Measurements from ENCODE around the gene ZNF573.
"Not testable (repeated sequence)": the region's sequence is repeated elsewhere in the genome, so short reads cannot be mapped to it uniquely, and the experiment has no call there.

The ZNF573 gene

GRCh38 chr19:37779127-37780005 lies at the start of gene ZNF573:
Gene ZNF573, minus strand, starts transcription at chr19:37779586. Its CDS starts 5,857 bp downstream, at chr19:37773729.
- DNase-seq (ENCODE audit: low spot score): peak; percentile 79

GRCh38 chr19:37817180-37817981 lies 38.0 kb upstream of the ZNF573 start:
- DNase-seq (ENCODE audit: low spot score): peak; percentile 11

DNA sequence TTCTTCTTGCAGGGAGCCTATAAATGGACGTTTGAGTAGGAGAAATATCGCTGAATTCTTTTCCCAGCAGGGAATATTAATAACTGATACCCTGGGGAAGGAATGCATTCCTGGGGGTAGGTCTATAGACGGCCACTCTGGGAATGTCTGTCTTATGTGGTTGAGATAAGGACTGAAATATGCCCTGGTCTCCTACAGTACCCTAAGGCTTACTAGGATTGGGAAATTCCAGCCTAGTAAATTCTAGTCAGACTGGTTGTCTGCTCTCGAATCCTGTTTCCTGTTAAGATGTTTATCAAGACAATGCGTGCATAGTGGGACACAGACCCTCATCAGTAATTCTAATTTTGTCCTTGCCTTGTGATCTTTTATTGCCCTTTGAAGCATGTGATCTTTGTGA lies 36.2 kb upstream of the ZNF573 start:
- not testable (repeated sequence) for DNase-seq (ENCODE audit: low spot score)

DNA sequence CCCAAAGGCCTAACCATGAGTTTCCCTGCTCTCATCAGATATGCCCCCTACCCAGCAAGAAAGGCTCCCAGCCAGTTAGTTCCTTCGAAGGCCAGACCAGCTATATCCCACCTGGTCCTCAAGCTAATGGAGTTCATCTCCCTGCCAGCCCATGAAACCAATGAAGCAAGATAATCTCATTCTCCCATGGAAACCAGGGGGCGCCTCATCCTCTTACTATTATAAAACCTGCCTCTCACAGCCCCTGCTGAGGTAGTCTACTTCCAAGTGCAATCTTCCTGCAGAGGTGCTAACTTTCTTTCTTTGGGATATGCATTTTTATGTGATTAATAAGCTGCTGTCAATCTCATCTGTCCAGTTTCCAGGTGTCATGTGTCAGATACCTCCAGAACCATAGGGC lies 34.0 kb upstream of the ZNF573 start:
- no peak for DNase-seq (ENCODE audit: low spot score)

DNA sequence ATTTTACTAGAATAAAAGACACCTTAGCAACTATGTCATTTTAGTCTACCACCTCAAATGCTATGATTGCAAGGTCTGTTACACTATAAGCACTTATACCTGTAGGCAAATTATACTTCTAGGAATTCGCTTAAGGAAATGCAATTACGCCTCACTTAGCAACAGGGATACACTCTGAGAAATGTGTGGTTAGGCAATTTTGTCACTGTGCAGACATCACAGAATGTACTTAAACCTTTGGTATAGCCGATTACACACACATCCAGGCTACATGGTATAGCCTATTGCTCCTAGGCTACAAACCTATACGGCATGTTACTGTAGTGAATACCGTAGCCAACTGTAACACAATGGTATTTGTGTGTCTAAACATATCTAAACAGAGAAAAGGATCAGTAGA lies 30.0 kb upstream of the ZNF573 start:
- DNase-seq (ENCODE audit: low spot score): no peak

GRCh38 chr19:37803249-37803840 lies 24.0 kb upstream of the ZNF573 start:
- DNase-seq (ENCODE audit: low spot score): no peak

GRCh38 chr19:37790244-37790925 lies 11.0 kb upstream of the ZNF573 start:
- no peak for DNase-seq (ENCODE audit: low spot score)

DNA sequence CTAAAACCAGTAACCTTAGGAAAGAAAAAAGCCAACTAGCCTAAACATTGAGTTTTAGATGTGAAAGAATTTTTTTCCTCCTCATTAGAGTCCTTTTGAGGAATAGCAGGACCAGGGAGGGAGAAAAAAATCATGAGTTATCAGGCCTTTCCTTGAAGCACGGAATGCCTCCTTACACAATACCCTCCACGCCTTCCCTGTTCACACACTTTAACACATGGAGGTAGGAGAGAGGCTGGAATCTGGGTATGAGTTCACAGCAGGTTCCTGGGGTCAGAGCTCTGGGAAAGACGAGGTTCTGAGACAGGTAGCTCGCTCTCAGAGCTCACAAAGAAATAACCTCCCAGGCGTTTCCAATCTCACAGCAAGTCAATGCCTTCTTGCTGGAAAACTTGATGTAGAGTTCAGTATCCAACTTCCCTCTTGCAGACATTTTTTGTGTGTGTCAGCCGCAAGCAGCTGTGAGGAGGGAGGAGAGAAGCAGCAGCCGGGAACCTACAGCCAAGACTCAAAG lies 716 bp downstream of the ZNF573 start:
- DNase-seq (ENCODE audit: low spot score): no peak

GRCh38 chr19:37770985-37771384 lies 8.4 kb downstream of the ZNF573 start:
- no peak for DNase-seq (ENCODE audit: low spot score)

DNA sequence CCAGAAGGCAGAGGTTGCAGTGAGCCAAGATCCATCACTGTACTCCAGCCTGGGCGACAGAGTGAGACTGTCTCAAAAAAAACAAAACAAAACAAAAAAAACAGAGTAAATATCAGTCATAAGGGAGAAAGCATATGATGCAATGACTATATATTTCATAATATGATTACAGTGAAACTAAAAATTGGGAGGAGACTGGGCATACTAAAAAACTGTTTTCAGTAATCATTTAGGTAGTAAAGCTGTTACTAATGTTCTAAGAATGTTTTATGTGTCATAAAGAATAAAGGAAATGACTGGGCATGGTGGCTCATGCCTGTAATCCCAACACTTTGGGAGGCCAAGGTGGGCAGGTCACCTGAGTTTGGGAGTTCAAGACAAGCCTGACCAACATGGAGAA lies 15.9 kb downstream of the ZNF573 start:
- no peak for DNase-seq (ENCODE audit: low spot score)

DNA sequence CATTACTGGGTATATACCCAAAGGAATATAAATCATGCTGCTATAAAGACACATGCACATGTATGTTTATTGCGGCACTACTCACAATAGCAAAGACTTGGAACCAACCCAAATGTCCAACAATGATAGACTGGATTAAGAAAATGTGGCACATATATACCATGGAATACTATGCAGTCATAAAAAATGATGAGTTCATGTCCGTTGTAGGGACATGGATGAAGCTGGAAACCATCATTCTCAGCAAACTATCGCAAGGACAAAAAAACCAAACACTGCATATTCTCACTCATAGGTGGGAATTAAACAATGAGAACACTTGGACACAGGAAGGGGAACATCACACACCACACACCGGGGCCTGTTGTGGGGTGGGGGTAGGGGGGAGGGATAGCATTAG lies 21.7 kb downstream of the ZNF573 start:
- DNase-seq (ENCODE audit: low spot score): not testable (repeated sequence)

DNA sequence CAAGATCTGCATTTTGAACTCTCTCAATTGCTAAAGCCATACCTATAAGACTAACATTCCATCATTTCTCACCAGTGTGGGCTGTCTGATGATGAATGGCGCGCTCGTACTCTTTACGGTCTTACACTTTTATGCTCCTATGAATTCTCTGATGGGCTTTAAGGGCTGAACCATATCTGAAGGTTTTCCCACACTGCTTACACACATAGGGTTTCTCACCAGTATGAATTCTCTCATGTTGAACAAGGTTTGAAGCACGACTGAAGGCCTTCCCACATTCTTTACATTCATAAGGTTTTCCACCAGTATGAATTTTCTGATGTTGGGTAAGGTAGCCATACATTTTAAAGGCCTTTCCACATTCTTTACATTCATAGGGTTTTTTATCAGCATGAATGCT lies 41.0 kb downstream of the ZNF573 start:
- DNase-seq (ENCODE audit: low spot score): no peak

DNA sequence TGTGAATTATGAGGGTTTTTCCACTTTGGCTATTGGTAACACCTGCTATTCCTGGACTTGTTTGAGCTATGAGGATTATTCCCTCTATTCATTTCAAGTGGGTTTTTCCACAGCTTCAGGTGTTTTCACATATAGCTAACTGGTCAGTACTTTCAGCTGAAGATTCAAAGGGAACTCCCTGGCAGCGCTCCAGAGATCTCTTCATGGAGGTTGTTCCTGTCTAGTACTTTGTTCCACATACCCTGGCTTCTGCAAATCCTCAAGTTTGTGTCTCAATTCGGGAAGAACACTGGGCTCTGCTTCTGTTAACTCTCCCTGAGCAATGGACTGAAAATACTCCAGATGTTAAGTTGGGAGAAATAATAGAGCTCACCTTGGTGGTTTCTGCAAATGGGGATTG lies 54.2 kb downstream of the ZNF573 start:
- DNase-seq (ENCODE audit: low spot score): no peak

- DNase-seq (ENCODE audit: low spot score): no peak
These were observed 59.5 kb downstream of the ZNF573 start for GRCh38 chr19:37719927-37720265.

DNA sequence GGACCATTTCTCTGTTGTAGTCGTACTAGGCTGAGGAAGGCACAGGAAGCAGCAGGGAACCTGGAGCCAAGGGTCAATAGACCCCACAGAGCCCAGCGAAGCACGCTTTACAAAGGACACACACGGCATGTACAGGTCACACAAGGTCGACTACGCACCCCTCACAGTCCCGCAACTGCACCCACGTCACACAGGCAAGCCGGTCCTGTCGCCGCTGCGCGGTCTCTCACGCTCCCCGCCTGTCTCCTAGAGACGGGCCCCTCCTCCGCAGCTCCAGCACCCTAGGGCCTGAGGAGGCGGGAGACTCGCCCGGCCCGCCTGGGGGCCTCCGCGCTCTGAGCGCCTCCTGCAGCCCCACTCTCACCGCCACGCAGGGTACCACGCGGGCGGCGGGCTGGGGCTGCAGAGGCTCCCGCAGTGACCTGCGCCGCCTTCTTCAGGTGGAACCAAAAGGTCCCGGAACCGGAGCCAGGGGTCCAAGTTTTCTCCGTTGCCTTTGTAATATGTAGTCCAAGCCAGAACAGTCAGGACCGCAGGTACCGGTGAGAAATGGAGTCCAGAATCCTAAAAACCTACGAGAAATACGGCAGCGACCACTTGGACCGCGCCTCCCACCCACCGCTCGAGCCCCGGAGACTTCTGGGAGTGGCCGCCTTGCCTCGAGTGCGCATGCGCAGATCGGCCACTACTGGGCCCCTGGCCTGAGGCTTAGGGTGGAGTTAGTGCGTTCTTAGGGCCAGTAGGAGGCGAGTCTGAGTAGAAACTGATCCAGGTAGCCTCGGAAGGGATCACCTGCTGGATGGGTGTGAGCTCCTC lies 60.1 kb downstream of the ZNF573 start, which contains the start of gene ZNF607:
TSS of gene ZNF607 (minus strand) at position 651 of the 816 bp plus-strand sequence. CDS start 8,143 bp downstream, outside the sequence.
- DNase-seq (ENCODE audit: low spot score): peak; percentile 85

DNA sequence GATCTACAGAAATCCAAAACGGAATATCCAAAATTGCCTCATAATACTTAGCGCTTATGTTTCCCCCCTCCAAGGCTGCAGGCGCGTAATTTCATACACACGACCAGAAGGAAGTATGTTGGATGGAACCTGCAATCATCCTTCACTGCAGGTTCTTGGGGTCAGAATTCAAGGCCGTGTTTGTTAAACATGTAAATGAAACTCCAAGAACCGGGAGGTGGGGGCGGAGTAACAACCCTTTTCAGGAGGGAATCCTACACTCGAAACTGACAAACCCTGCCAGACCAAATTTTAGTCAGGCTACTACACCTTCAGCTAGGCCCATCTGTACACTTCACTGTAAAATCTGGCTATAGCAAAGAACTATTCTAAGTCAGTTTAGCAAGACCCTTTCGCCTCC lies 61.1 kb downstream of the ZNF573 start:
- DNase-seq (ENCODE audit: low spot score): no peak

DNA sequence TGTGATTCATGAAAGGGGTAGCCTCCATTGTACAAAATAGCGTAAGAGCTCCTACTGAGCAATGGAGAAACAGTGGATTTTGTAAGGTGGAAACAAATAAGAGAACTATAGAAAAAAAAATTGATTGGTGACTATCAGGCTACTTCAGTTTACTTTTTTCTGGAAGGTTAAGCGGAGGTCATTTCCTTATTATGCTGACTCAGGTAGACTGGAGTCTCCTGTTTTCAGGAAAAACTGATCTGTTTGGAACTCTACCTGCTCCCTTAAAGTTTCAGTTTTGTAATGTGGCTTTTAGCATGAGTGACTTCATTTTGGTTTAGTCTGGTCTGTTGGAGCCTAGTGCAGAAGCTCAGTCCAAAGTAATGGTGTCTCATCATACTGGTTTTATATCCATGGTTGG lies 63.2 kb downstream of the ZNF573 start:
- no peak for DNase-seq (ENCODE audit: low spot score)

- DNase-seq (ENCODE audit: low spot score): no peak
These were observed 73.3 kb downstream of the ZNF573 start for GRCh38 chr19:37706052-37706605.

GRCh38 chr19:37699057-37699456 lies 80.3 kb downstream of the ZNF573 start:
- DNase-seq (ENCODE audit: low spot score): no peak

DNA sequence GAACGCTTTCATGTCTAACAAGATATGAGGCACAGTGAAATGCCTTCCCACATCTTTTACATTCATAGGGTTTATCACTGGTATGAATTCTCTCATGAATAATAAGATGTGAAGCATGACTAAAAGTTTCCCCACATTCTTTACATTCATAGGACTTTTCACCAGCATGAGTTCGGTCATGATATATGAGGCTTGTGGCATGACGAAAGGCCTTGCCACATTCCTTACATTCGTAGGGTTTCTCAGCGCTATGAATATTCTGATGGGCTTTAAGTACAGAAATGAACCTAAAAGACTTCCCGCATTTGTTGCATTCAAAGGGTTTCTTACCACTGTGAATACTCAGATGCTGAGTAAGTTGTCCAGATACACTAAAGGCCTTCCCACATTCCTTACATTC lies 81.2 kb downstream of the ZNF573 start:
- DNase-seq (ENCODE audit: low spot score): no peak
